Measurements from ENCODE around the gene C11orf97.

GRCh38 chr11:94513091-94513490 is 830 bp downstream of the C11orf97 start:
- TF ChIP-seq, protein P1, sequence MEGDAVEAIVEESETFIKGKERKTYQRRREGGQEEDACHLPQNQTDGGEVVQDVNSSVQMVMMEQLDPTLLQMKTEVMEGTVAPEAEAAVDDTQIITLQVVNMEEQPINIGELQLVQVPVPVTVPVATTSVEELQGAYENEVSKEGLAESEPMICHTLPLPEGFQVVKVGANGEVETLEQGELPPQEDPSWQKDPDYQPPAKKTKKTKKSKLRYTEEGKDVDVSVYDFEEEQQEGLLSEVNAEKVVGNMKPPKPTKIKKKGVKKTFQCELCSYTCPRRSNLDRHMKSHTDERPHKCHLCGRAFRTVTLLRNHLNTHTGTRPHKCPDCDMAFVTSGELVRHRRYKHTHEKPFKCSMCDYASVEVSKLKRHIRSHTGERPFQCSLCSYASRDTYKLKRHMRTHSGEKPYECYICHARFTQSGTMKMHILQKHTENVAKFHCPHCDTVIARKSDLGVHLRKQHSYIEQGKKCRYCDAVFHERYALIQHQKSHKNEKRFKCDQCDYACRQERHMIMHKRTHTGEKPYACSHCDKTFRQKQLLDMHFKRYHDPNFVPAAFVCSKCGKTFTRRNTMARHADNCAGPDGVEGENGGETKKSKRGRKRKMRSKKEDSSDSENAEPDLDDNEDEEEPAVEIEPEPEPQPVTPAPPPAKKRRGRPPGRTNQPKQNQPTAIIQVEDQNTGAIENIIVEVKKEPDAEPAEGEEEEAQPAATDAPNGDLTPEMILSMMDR (IDR thresholded peaks at IDR 0.05) = no peak
- TF ChIP-seq EP300 (IDR thresholded peaks at IDR 0.05) = no peak
- TF ChIP-seq POLR2A (IDR thresholded peaks at IDR 0.05) = no peak

Data from gastroesophageal sphincter (tissue), 3 donors.